HCT116 (cell line): ENCODE data around the gene SEMA7A.

Experiments
- CBX3 ChIP-seq: IDR thresholded peaks from 2 replicates; pipeline ENCODE4 v1.6.1; 2012; ENCODE audit warnings: low read depth
- CEBPB ChIP-seq: IDR thresholded peaks from 2 replicates; pipeline ENCODE4 v1.6.1; 2012; ENCODE audit warnings: low read depth
- EZH2 ChIP-seq: fragments of 200-600 bp; sonication (generic); IDR thresholded peaks from 2 replicates; pipeline ENCODE4 v1.6.1; 2017; ENCODE audit warnings: antibody characterized with exemption, mixed run types
- FOSL1 ChIP-seq: IDR thresholded peaks from 2 replicates; pipeline ENCODE4 v1.6.1; 2012; ENCODE audit warnings: low read depth
- POLR2A ChIP-seq: IDR thresholded peaks from 2 replicates; pipeline ENCODE4 v1.7.0; 2011; ENCODE audit warnings: borderline replicate concordance; ENCODE audit not compliant: insufficient read depth, insufficient read length; ENCODE audit errors: extremely low read depth
- POLR2AphosphoS5 ChIP-seq: IDR thresholded peaks from 2 replicates; pipeline ENCODE4 v1.6.1; 2011; ENCODE audit warnings: mild to moderate bottlenecking, low read depth, low read length, moderate library complexity
- RAD21 ChIP-seq: IDR thresholded peaks from 2 replicates; pipeline ENCODE4 v1.6.1; 2012; ENCODE audit warnings: low read depth, mild to moderate bottlenecking
- SP1 ChIP-seq: IDR thresholded peaks from 2 replicates; pipeline ENCODE4 v1.6.1; 2012; ENCODE audit warnings: low read depth
- TCF7L2 ChIP-seq: IDR thresholded peaks from 2 replicates; pipeline ENCODE4 v1.7.0; 2011; ENCODE audit warnings: borderline replicate concordance, inconsistent platforms; ENCODE audit not compliant: insufficient read depth, insufficient read length; ENCODE audit errors: extremely low read depth
- ZFX ChIP-seq: fragments of 450-650 bp; IDR thresholded peaks from 2 replicates; pipeline ENCODE4 v1.6.1; 2017
- TF ChIP-seq, protein P1 (sequence below), 3 experiments: fragments of 200-600 bp in 1 of 3; sonication (generic) in 1 of 3; IDR thresholded peaks in 2 of 3; conservative IDR thresholded peaks in 1 of 3; 2 replicates each; pipeline ENCODE4 v1.5.1; 2012 to 2017; ENCODE audit warnings: low read depth in 2 of 3, low read length in 2 of 3, antibody characterized with exemption in 1 of 3, borderline replicate concordance in 1 of 3, control low read depth in 1 of 3, mild to moderate bottlenecking in 1 of 3, mixed read lengths in 1 of 3, mixed run types in 1 of 3, moderate library complexity in 1 of 3; ENCODE audit not compliant: insufficient read depth in 1 of 3
- TF ChIP-seq, protein P2 (sequence below): IDR thresholded peaks from 2 replicates; pipeline ENCODE4 v1.6.1; 2012
- TF ChIP-seq, protein P3 (sequence below): IDR thresholded peaks from 2 replicates; pipeline ENCODE4 v1.6.1; 2012; ENCODE audit warnings: low read depth

DNA sequence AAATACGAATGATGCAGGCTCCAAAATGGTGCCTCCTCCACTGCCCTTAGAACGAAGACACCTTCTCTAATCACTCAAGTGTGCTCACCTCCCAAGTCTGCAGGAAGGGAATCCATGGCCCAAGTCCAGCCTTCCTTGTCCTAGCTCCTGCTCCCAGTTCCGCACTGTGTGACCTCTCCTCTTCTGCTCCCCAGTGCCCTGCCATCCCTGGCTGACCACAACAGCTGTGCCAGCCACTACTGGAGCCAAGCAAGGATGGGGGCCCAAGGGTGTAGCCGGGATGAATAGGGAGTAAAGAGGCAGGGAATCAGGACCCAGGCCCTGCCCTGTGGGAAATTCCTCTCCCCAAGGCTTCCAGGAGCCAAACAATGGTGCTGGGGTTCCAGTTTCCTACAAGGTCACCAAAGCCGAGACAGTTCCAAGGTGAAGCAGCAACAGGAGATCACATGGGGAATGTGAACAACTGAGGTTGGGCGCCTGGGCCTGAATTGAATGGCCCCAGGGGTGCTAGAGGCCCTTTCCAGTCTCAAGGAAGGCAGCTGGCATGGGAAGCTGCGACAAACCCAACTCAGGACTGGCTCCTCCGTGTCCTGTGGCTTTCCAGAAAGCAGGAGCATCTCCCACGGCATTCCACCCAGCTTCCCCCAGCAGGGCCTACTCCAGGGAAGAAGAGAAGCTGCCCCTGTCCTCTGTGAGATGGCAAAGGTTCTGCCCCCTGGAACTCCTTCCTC lies 20.2 kb downstream of the SEMA7A start:
- TF ChIP-seq POLR2A (no peak), EZH2 (no peak), RAD21 (no peak), CBX3 (no peak), CEBPB (no peak), POLR2AphosphoS5 (no peak), TCF7L2 (no peak), SP1 (no peak), FOSL1 (no peak), ZFX (no peak)
- TF ChIP-seq, protein P1, sequence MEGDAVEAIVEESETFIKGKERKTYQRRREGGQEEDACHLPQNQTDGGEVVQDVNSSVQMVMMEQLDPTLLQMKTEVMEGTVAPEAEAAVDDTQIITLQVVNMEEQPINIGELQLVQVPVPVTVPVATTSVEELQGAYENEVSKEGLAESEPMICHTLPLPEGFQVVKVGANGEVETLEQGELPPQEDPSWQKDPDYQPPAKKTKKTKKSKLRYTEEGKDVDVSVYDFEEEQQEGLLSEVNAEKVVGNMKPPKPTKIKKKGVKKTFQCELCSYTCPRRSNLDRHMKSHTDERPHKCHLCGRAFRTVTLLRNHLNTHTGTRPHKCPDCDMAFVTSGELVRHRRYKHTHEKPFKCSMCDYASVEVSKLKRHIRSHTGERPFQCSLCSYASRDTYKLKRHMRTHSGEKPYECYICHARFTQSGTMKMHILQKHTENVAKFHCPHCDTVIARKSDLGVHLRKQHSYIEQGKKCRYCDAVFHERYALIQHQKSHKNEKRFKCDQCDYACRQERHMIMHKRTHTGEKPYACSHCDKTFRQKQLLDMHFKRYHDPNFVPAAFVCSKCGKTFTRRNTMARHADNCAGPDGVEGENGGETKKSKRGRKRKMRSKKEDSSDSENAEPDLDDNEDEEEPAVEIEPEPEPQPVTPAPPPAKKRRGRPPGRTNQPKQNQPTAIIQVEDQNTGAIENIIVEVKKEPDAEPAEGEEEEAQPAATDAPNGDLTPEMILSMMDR (IDR thresholded peaks at IDR 0.05 in 2 of 3, conservative IDR thresholded peaks at IDR 0.05 in 1 of 3; ENCODE audit: borderline replicate concordance in 1 of 3, insufficient read depth in 1 of 3, low read depth in 2 of 3, low read length in 2 of 3): no peak
- TF ChIP-seq, protein P2, sequence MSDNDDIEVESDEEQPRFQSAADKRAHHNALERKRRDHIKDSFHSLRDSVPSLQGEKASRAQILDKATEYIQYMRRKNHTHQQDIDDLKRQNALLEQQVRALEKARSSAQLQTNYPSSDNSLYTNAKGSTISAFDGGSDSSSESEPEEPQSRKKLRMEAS: no peak
- TF ChIP-seq, protein P3, sequence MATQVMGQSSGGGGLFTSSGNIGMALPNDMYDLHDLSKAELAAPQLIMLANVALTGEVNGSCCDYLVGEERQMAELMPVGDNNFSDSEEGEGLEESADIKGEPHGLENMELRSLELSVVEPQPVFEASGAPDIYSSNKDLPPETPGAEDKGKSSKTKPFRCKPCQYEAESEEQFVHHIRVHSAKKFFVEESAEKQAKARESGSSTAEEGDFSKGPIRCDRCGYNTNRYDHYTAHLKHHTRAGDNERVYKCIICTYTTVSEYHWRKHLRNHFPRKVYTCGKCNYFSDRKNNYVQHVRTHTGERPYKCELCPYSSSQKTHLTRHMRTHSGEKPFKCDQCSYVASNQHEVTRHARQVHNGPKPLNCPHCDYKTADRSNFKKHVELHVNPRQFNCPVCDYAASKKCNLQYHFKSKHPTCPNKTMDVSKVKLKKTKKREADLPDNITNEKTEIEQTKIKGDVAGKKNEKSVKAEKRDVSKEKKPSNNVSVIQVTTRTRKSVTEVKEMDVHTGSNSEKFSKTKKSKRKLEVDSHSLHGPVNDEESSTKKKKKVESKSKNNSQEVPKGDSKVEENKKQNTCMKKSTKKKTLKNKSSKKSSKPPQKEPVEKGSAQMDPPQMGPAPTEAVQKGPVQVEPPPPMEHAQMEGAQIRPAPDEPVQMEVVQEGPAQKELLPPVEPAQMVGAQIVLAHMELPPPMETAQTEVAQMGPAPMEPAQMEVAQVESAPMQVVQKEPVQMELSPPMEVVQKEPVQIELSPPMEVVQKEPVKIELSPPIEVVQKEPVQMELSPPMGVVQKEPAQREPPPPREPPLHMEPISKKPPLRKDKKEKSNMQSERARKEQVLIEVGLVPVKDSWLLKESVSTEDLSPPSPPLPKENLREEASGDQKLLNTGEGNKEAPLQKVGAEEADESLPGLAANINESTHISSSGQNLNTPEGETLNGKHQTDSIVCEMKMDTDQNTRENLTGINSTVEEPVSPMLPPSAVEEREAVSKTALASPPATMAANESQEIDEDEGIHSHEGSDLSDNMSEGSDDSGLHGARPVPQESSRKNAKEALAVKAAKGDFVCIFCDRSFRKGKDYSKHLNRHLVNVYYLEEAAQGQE: no peak
